WTC11 (cell line): ENCODE data around the gene AGFG2. TPM values are rescaled to one million over a fixed set of nuclear protein-coding genes. Genes with fewer than 3 reads are reported as not detected.

Experiments
- ATAC-seq: fragments of 200-7000 bp; cut with Tn5 transposase; 2 replicates; pipeline ENCODE4 v1.10.0; 2021; ENCODE audit warnings: mild to moderate bottlenecking, moderate library complexity
- CTCF ChIA-PET: fragments of 300-600 bp; sonication (Branson Sonifier 250); formaldehyde crosslinking; loops from one replicate; lab custom pipeline; 2021; ENCODE audit warnings: antibody characterized with exemption; lab: Charles Lee
- POLR2A ChIA-PET: fragments of 350-600 bp; sonication (Branson Sonifier 250); formaldehyde crosslinking; loops from one replicate; lab custom pipeline; 2021; ENCODE audit warnings: antibody characterized with exemption; lab: Charles Lee
- DNase-seq: peaks from one replicate; pipeline ENCODE4 v3.0.0; 2021; ENCODE audit warnings: low spot score
- H3K27ac Mint-ChIP-seq: 2 replicates; pipeline ENCODE4 v1.8.0; 2021; ENCODE audit warnings: mixed read lengths
- H3K27me3 Mint-ChIP-seq: 2 replicates; pipeline ENCODE4 v1.8.0; 2021; ENCODE audit warnings: low read depth, mild to moderate bottlenecking, moderate library complexity, mixed read lengths
- H3K36me3 Mint-ChIP-seq: 2 replicates; pipeline ENCODE4 v1.8.0; 2021; ENCODE audit warnings: mixed read lengths
- H3K4me1 Mint-ChIP-seq: 2 replicates; pipeline ENCODE4 v1.8.0; 2022; ENCODE audit warnings: mixed read lengths
- H3K4me3 Mint-ChIP-seq: 2 replicates; pipeline ENCODE4 v1.8.0; 2021; ENCODE audit warnings: mild to moderate bottlenecking, moderate library complexity, mixed read lengths
- H3K9me3 Mint-ChIP-seq: 2 replicates; pipeline ENCODE4 v1.8.0; 2021; ENCODE audit warnings: mixed read lengths
- ELF4 ChIP-seq: sonication (generic); formaldehyde crosslinking; IDR thresholded peaks from 2 replicates; pipeline ENCODE4 v1.8.1; 2022; ENCODE audit warnings: low read depth, mild to moderate bottlenecking, moderate library complexity, missing genetic modification reagents
- ESRRA ChIP-seq: sonication (generic); formaldehyde crosslinking; IDR thresholded peaks from 2 replicates; pipeline ENCODE4 v1.8.1; 2022; ENCODE audit warnings: mild to moderate bottlenecking, missing genetic modification reagents, borderline replicate concordance
- ETV6 ChIP-seq: sonication (generic); formaldehyde crosslinking; IDR thresholded peaks from 2 replicates; pipeline ENCODE4 v1.8.1; 2022; ENCODE audit warnings: mild to moderate bottlenecking, missing genetic modification reagents
- HMGA2 ChIP-seq: fragments of 250-450 bp; sonication (Bioruptor Pico); IDR thresholded peaks from 2 replicates; pipeline ENCODE4 v1.4.0; 2021; ENCODE audit warnings: mild to moderate bottlenecking, moderate library complexity
- HMGXB4 ChIP-seq: sonication (generic); formaldehyde crosslinking; IDR thresholded peaks from 2 replicates; pipeline ENCODE4 v1.8.1; 2023; ENCODE audit warnings: mild to moderate bottlenecking, moderate library complexity, missing genetic modification reagents
- MAX ChIP-seq: sonication (generic); formaldehyde crosslinking; IDR thresholded peaks from 2 replicates; pipeline ENCODE4 v1.8.0; 2022; ENCODE audit warnings: mild to moderate bottlenecking, missing genetic modification reagents
- NFATC4 ChIP-seq: fragments of 250-450 bp; sonication (Bioruptor Pico); IDR thresholded peaks from 2 replicates; pipeline ENCODE4 v1.9.0; 2021; ENCODE audit warnings: mild to moderate bottlenecking
- OVOL2 ChIP-seq: fragments of 250-450 bp; sonication (Bioruptor Pico); IDR thresholded peaks from 2 replicates; pipeline ENCODE4 v1.9.0; 2021; ENCODE audit warnings: mild to moderate bottlenecking, borderline replicate concordance
- RORB ChIP-seq: fragments of 250-450 bp; sonication (Bioruptor Pico); IDR thresholded peaks from 2 replicates; pipeline ENCODE4 v1.9.0; 2021; ENCODE audit warnings: mild to moderate bottlenecking
- ZBTB43 ChIP-seq: sonication (generic); formaldehyde crosslinking; IDR thresholded peaks from 2 replicates; pipeline ENCODE4 v1.8.1; 2023; ENCODE audit warnings: mild to moderate bottlenecking, missing genetic modification reagents
- ZNF121 ChIP-seq: sonication (generic); formaldehyde crosslinking; IDR thresholded peaks from 2 replicates; pipeline ENCODE4 v1.8.0; 2023; ENCODE audit warnings: missing genetic modification reagents
- ZNF263 ChIP-seq: sonication (generic); formaldehyde crosslinking; IDR thresholded peaks from 2 replicates; pipeline ENCODE4 v1.8.1; 2022; ENCODE audit warnings: low read depth, mild to moderate bottlenecking, moderate library complexity, missing genetic modification reagents
- ZNF423 ChIP-seq: fragments of 250-450 bp; sonication (Bioruptor Pico); IDR thresholded peaks from 2 replicates; pipeline ENCODE4 v2.1.2; 2022; ENCODE audit warnings: mild to moderate bottlenecking, moderate library complexity
- ZNF532 ChIP-seq: fragments of 250-450 bp; sonication (Bioruptor Pico); IDR thresholded peaks from 2 replicates; pipeline ENCODE4 v1.9.0; 2021; ENCODE audit warnings: mild to moderate bottlenecking, borderline replicate concordance
- total RNA-seq: library from RNA; stranded (reverse); gene quantifications from 3 replicates; pipeline ENCODE4 v1.2.3, GENCODE V29; 2021
- TF ChIP-seq, protein P1 (sequence below): fragments of 250-450 bp; sonication (Bioruptor Pico); IDR thresholded peaks from 2 replicates; pipeline ENCODE4 v2.1.2; 2022; ENCODE audit warnings: mild to moderate bottlenecking, moderate library complexity
- TF ChIP-seq, protein P2 (sequence below): sonication (generic); formaldehyde crosslinking; IDR thresholded peaks from 2 replicates; pipeline ENCODE4 v1.8.1; 2023; ENCODE audit warnings: mild to moderate bottlenecking, missing genetic modification reagents, moderate library complexity

Gene AGFG2
- total RNA-seq, 1 experiment from 2014 or later = 6.4 TPM

- DNase-seq (no peak), ATAC-seq (no peak)
- no peak overlapping the region for H3K27ac Mint-ChIP-seq
- POLR2A ChIA-PET = interaction anchor here (0.5 kb wide), 1 partner anchor 1375 kb away, joined by 4 read pairs; no protein-coding TSS in a partner anchor
- H3K36me3 Mint-ChIP-seq = no peaks in the 10 kb centered on the region
- no peaks in the 10 kb centered on the region; the same call in 1 of the 2 replicates for H3K27me3 Mint-ChIP-seq
- H3K4me3 Mint-ChIP-seq = no peak overlapping the region
- no peaks in the 10 kb centered on the region for H3K9me3 Mint-ChIP-seq
- TF ChIP-seq OVOL2 (CRISPR knock-in tag) (no peak), ESRRA (CRISPR knock-in tag) (no peak), ZNF532 (no peak), ZBTB43 (CRISPR knock-in tag) (no peak), ELF4 (CRISPR knock-in tag) (no peak), HMGXB4 (CRISPR knock-in tag) (no peak), ETV6 (CRISPR knock-in tag) (no peak), ZNF263 (CRISPR knock-in tag) (no peak), ZNF423 (no peak), MAX (CRISPR knock-in tag) (no peak)
- TF ChIP-seq, protein P1, sequence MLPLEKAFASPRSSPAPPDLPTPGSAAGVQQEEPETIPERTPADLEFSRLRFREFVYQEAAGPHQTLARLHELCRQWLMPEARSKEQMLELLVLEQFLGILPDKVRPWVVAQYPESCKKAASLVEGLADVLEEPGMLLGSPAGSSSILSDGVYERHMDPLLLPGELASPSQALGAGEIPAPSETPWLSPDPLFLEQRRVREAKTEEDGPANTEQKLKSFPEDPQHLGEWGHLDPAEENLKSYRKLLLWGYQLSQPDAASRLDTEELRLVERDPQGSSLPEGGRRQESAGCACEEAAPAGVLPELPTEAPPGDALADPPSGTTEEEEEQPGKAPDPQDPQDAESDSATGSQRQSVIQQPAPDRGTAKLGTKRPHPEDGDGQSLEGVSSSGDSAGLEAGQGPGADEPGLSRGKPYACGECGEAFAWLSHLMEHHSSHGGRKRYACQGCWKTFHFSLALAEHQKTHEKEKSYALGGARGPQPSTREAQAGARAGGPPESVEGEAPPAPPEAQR = no peak
- TF ChIP-seq, protein P2, sequence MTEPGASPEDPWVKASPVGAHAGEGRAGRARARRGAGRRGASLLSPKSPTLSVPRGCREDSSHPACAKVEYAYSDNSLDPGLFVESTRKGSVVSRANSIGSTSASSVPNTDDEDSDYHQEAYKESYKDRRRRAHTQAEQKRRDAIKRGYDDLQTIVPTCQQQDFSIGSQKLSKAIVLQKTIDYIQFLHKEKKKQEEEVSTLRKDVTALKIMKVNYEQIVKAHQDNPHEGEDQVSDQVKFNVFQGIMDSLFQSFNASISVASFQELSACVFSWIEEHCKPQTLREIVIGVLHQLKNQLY = no peak
- H3K4me1 Mint-ChIP-seq = 0 out of 2 replicates have a peak, but pooled peaks cover 2% of the 10 kb centered on the region
- CTCF ChIA-PET = no interaction called here
These were observed 21.7 kb upstream of the AGFG2 start for GRCh38 chr7:100517305-100517704.

DNA sequence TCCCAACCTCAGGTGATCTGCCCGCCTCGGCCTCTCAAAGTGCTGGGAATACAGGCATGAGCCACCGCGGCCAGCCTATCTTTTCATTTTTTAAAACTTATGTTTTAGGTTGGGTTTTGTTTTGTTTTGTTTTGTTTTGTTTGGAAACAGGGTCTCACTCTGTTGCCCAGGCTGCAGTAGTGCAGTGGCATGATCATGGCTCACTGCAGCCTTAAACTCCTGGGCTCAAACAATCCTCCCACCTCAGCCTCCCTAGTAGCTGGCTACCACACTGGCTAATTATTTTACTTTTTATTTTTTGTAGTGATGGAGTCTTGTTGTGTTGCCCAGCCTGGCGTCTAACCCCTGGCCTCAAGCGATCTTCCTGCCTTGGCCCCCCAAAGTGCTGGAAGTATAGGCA is 19.4 kb upstream of the AGFG2 start:
- H3K27ac Mint-ChIP-seq = no peak overlapping the region
- no peaks in the 10 kb centered on the region for H3K9me3 Mint-ChIP-seq
- no peak overlapping the region for H3K4me3 Mint-ChIP-seq
- H3K27me3 Mint-ChIP-seq = no peaks in the 10 kb centered on the region; the same call in 1 of the 2 replicates
- TF ChIP-seq ZNF121 (CRISPR knock-in tag) (0 out of 2 replicates have a peak, but pooled peaks have one; percentile 34), ELF4 (CRISPR knock-in tag) (no peak), NFATC4 (CRISPR knock-in tag) (no peak), HMGA2 (CRISPR knock-in tag) (no peak), ZNF263 (CRISPR knock-in tag) (no peak), ZNF423 (no peak), RORB (CRISPR knock-in tag) (no peak)
- H3K36me3 Mint-ChIP-seq = no peaks in the 10 kb centered on the region
- ATAC-seq (no peak), DNase-seq (no peak)
- 0 out of 2 replicates have a peak, but pooled peaks cover 2% of the 10 kb centered on the region for H3K4me1 Mint-ChIP-seq
- ChIA-PET CTCF (no interaction called here), POLR2A (no interaction called here)
